Activated CD8-positive, alpha-beta memory T cell treated with anti-CD3 and anti-CD28 coated beads, Interleukin-2, amount 50 U/mL, for 48 hours (primary cell): ENCODE data around the gene POLR3C.
A peak's percentile ranks its signal among the peaks of the same experiment; 100 is the strongest.

Experiments
- DNase-seq: peaks from one replicate; pipeline ENCODE4 v3.0.0-alpha.2; 2020

Gene POLR3C

GRCh38 chr1:145877923-145878486 lies 54.0 kb downstream of the POLR3C start:
- no peak for DNase-seq

GRCh38 chr1:145878724-145879123 lies 54.7 kb downstream of the POLR3C start:
- DNase-seq = no peak

- DNase-seq = no peak
Measured at GRCh38 chr1:145879775-145880174, 55.8 kb downstream of the POLR3C start.

- no peak for DNase-seq
Measured at GRCh38 chr1:145884675-145885074, 60.7 kb downstream of the POLR3C start.

- DNase-seq = peak; percentile 91
Measured at GRCh38 chr1:145885738-145886287, 61.8 kb downstream of the POLR3C start, which contains the start of gene ANKRD35. Gene ANKRD35 (minus strand): TSS chr1:145885866. CDS start chr1:145885758, 108 bp downstream.

GRCh38 chr1:145886390-145886789 lies 62.4 kb downstream of the POLR3C start:
- no peak for DNase-seq

- DNase-seq = no peak
Measured at GRCh38 chr1:145886816-145887215, 62.8 kb downstream of the POLR3C start.

- no peak for DNase-seq
Measured at GRCh38 chr1:145887631-145888030, 63.6 kb downstream of the POLR3C start.

GRCh38 chr1:145889722-145890121 lies 65.7 kb downstream of the POLR3C start:
- DNase-seq = no peak

- no peak for DNase-seq
Measured at GRCh38 chr1:145891143-145891542, 67.1 kb downstream of the POLR3C start.

- DNase-seq = peak; percentile 74
Measured at GRCh38 chr1:145891587-145892485, 67.8 kb downstream of the POLR3C start.

GRCh38 chr1:145892486-145893087 lies 68.6 kb downstream of the POLR3C start:
- no peak for DNase-seq

- no peak for DNase-seq
Measured at GRCh38 chr1:145893306-145894055, 69.5 kb downstream of the POLR3C start.
